K562 (cell line): ENCODE results near the gene AQR. TPM values are rescaled to one million over a fixed set of nuclear protein-coding genes. Genes with fewer than 3 reads are reported as not detected.

Experiments used
- BHLHE40 ChIP-seq: IDR thresholded peaks from 2 replicates; pipeline ENCODE4 v1.6.1; 2011; ENCODE audit warnings: low read length, improper control_type of control experiment
- DIDO1 ChIP-seq: fragments of 450-650 bp; IDR thresholded peaks from 2 replicates; pipeline ENCODE4 v1.6.1; 2016; ENCODE audit warnings: low read depth, missing biosample characterization, missing genetic modification characterization
- MYBL2 ChIP-seq, 2 experiments: fragments of 450-650 bp in 1 of 2; sonication (generic) in 1 of 2; formaldehyde crosslinking in 1 of 2; IDR thresholded peaks; 2 replicates each; pipeline versions ENCODE4 v1.6.1 to v1.8.1; 2017 to 2022; ENCODE audit warnings: borderline replicate concordance in 1 of 2, inconsistent platforms in 1 of 2, low read depth in 1 of 2, mild to moderate bottlenecking in 1 of 2, missing genetic modification reagents in 1 of 2, moderate library complexity in 1 of 2
- NCOA1 ChIP-seq: fragments of 450-650 bp; IDR thresholded peaks from 2 replicates; pipeline ENCODE4 v1.6.1; 2016; ENCODE audit warnings: low read depth
- NFE2 ChIP-seq: IDR thresholded peaks from 2 replicates; pipeline ENCODE4 v1.6.1; 2014; ENCODE audit warnings: antibody characterized with exemption, low read depth
- NFIC ChIP-seq: fragments of 450-650 bp; IDR thresholded peaks from 2 replicates; pipeline ENCODE4 v1.6.1; 2017; ENCODE audit warnings: mild to moderate bottlenecking, inconsistent platforms
- POLR2AphosphoS2 ChIP-seq: IDR thresholded peaks from 2 replicates; pipeline ENCODE4 v1.6.1; 2012; ENCODE audit warnings: low read length, improper control_type of control experiment
- POLR2H ChIP-seq: IDR thresholded peaks from 2 replicates; pipeline ENCODE4 v1.6.1; 2016; ENCODE audit warnings: missing genetic modification characterization, low read depth, mild to moderate bottlenecking, control low read depth, missing compliant biosample characterization, moderate library complexity
- RAD21 ChIP-seq, 2 experiments: fragments of 250-450 bp in 1 of 2; fragments of 450-650 bp in 1 of 2; sonication (Bioruptor Pico) in 1 of 2; formaldehyde crosslinking in 1 of 2; IDR thresholded peaks in 1 of 2; conservative IDR thresholded peaks in 1 of 2; 2 replicates each; pipeline versions ENCODE4 v1.4.0 to v1.8.0; 2020 to 2022; ENCODE audit warnings: mild to moderate bottlenecking in 2 of 2, moderate library complexity in 1 of 2
- SETDB1 ChIP-seq: IDR thresholded peaks from one replicate; pipeline ENCODE4 v1.6.1; 2012; ENCODE audit warnings: low read length, control low read depth, inconsistent platforms
- SMARCE1 ChIP-seq: fragments of 450-650 bp; IDR thresholded peaks from 2 replicates; pipeline ENCODE4 v1.7.1; 2016; ENCODE audit warnings: mild to moderate bottlenecking
- YY1 ChIP-seq, 3 experiments: IDR thresholded peaks; 2 replicates each; pipeline ENCODE4 v1.6.1; 2011; ENCODE audit warnings: low read length in 2 of 3, mild to moderate bottlenecking in 2 of 3, moderate library complexity in 2 of 3, borderline replicate concordance in 1 of 3, control low read depth in 1 of 3, low read depth in 1 of 3; ENCODE audit not compliant: insufficient read depth in 3 of 3, insufficient replicate concordance in 2 of 3, control insufficient read depth in 1 of 3, insufficient read length in 1 of 3; ENCODE audit errors: extremely low read depth in 1 of 3
- ZBTB7A ChIP-seq: IDR thresholded peaks from 2 replicates; pipeline ENCODE4 v1.6.1; 2011; ENCODE audit warnings: low read depth, mild to moderate bottlenecking, low read length, moderate library complexity, borderline replicate concordance; ENCODE audit not compliant: control insufficient read depth
- polyA plus RNA-seq, 8 experiments: library from polyadenylated mRNA; depleted of rRNA in 4 of 8; stranded (reverse) in 5 of 8; unstranded in 3 of 8; fragments of >200 nt; fragmentation: Nextera tagmentation in 2 of 8; fragmentation: Illumina TruSeq in 1 of 8; extraction: Ambion mirVana in 2 of 8; extraction: Trizol in 1 of 8; gene quantifications; 2 replicates each; pipeline versions ENCODE4 v1.2.1 to v1.2.3, GENCODE V29; 2011 to 2014; ENCODE audit warnings: inconsistent platforms in 1 of 8, missing spikeins in 1 of 8
- total RNA-seq, 7 experiments: library from RNA; depleted of rRNA in 6 of 7; stranded (reverse); fragments of >200 nt in 6 of 7; fragmentation: Illumina TruSeq in 2 of 7; extraction: Trizol in 2 of 7; gene quantifications; 2 replicates each; pipeline versions ENCODE4 v1.2.1 to v1.2.3, GENCODE V29; 2011 to 2021; ENCODE audit warnings: low replicate concordance in 1 of 7
- TF ChIP-seq, protein P1 (sequence below), 2 experiments: fragments of 450-650 bp in 1 of 2; sonication (generic) in 1 of 2; formaldehyde crosslinking in 1 of 2; IDR thresholded peaks; 2 replicates each; pipeline versions ENCODE4 v1.7.1 to v1.9.0; 2016 to 2022; ENCODE audit warnings: inconsistent platforms in 1 of 2, mild to moderate bottlenecking in 1 of 2, missing genetic modification reagents in 1 of 2
- TF ChIP-seq, protein P2 (sequence below): fragments of 250-450 bp; sonication (Bioruptor Pico); IDR thresholded peaks from 2 replicates; pipeline ENCODE4 v1.5.1; 2021; ENCODE audit warnings: mild to moderate bottlenecking

The AQR gene
- total and polyA plus RNA-seq, 9 of the 15 experiments (the other 6 are each of a cell fraction or from before 2014, with no cell fraction given) = 22.0 to 62.9 (median 39.3) TPM

DNA sequence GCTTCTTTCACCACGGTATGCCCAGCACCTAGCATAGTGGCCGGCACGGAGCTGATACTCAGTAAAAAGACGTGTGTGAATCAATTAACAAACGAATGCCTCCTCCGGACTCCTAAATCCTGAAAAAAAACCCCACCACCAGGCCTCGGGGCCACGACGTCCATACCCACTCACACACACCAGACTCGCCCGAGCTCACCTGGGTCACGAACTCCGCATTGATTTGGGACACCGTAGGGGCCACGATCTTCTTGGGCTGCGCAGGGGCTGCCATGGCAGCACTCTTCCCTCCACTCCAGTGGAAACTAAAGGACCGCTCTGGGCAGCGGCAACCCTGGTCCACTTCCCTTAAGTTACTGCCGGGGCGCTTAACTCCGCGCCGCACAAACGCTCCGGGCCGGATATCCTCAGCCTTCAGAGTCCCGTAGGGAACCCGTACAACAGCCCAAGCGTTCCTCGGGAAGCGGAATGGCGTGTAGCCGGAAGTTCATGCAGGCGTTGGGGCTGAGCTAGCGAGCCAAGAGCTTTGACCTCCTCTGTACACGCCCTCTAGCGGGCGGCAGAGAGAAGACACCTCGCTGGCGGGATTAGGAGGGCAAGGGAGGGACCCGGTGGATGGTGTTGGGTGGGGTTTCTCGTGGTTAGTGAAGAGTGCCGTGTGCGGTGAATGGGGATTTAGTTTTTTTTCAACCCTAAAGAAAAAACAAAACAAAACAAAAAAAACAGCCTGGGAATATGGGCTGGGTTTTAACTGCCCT is at the start of gene AQR (continued):
- TF ChIP-seq RAD21 (CRISPR knock-in tag; conservative IDR thresholded peaks at IDR 0.05 in 1 of 2, IDR thresholded peaks at IDR 0.05 in 1 of 2) = peak in 1 of 2 experiments; percentile 45; a peak in 2 of 4 replicates
- peak; percentile 52; the same call in 1 of the 2 replicates for TF ChIP-seq MYBL2 (IDR thresholded peaks at IDR 0.05; ENCODE audit: low read depth)
- no peak for TF ChIP-seq MYBL2 (CRISPR knock-in tag; IDR thresholded peaks at IDR 0.05; ENCODE audit: borderline replicate concordance)
- peak; percentile 75; the same call in 1 of the 2 replicates for TF ChIP-seq POLR2AphosphoS2
- TF ChIP-seq SMARCE1 = peak; percentile 36; the same call in 1 of the 2 replicates
- TF ChIP-seq DIDO1 (tag) = peak; percentile 95
- TF ChIP-seq ZBTB7A = peak; percentile 54; the same call in 1 of the 2 replicates
- TF ChIP-seq, protein P1, sequence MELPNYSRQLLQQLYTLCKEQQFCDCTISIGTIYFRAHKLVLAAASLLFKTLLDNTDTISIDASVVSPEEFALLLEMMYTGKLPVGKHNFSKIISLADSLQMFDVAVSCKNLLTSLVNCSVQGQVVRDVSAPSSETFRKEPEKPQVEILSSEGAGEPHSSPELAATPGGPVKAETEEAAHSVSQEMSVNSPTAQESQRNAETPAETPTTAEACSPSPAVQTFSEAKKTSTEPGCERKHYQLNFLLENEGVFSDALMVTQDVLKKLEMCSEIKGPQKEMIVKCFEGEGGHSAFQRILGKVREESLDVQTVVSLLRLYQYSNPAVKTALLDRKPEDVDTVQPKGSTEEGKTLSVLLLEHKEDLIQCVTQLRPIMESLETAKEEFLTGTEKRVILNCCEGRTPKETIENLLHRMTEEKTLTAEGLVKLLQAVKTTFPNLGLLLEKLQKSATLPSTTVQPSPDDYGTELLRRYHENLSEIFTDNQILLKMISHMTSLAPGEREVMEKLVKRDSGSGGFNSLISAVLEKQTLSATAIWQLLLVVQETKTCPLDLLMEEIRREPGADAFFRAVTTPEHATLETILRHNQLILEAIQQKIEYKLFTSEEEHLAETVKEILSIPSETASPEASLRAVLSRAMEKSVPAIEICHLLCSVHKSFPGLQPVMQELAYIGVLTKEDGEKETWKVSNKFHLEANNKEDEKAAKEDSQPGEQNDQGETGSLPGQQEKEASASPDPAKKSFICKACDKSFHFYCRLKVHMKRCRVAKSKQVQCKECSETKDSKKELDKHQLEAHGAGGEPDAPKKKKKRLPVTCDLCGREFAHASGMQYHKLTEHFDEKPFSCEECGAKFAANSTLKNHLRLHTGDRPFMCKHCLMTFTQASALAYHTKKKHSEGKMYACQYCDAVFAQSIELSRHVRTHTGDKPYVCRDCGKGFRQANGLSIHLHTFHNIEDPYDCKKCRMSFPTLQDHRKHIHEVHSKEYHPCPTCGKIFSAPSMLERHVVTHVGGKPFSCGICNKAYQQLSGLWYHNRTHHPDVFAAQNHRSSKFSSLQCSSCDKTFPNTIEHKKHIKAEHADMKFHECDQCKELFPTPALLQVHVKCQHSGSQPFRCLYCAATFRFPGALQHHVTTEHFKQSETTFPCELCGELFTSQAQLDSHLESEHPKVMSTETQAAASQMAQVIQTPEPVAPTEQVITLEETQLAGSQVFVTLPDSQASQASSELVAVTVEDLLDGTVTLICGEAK (IDR thresholded peaks at IDR 0.05) = peak; percentile 100
- TF ChIP-seq, protein P1 (CRISPR knock-in tag; IDR thresholded peaks at IDR 0.05) = no peak
- 0 out of 2 replicates have a peak, but pooled peaks have one; percentile 6 for TF ChIP-seq NFE2
- no peak for TF ChIP-seq SETDB1
- peak; percentile 99 for TF ChIP-seq NCOA1
- TF ChIP-seq, protein P2, sequence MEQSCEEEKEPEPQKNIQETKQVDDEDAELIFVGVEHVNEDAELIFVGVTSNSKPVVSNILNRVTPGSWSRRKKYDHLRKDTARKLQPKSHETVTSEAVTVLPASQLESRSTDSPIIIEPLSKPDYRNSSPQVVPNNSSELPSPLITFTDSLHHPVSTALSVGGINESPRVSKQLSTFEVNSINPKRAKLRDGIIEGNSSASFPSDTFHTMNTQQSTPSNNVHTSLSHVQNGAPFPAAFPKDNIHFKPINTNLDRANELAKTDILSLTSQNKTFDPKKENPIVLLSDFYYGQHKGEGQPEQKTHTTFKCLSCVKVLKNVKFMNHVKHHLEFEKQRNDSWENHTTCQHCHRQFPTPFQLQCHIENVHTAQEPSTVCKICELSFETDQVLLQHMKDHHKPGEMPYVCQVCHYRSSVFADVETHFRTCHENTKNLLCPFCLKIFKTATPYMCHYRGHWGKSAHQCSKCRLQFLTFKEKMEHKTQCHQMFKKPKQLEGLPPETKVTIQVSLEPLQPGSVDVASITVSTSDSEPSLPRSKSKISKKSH (CRISPR knock-in tag) = no peak
- TF ChIP-seq POLR2H (tag) = peak; percentile 88
- TF ChIP-seq BHLHE40 = 0 out of 2 replicates have a peak, but pooled peaks have one; percentile 15
- peak in 2 of 3 experiments; percentile 71 to 81 for TF ChIP-seq YY1 (IDR thresholded peaks at IDR 0.05; ENCODE audit: borderline replicate concordance in 1 of 3, control insufficient read depth in 1 of 3, extremely low read depth in 1 of 3, insufficient read depth in 3 of 3, insufficient read length in 1 of 3, insufficient replicate concordance in 2 of 3, low read depth in 1 of 3, low read length in 2 of 3)
- TF ChIP-seq NFIC = peak; percentile 67
